ENCODE results near the gene SULT1A4. TPM values are rescaled to one million over a fixed set of nuclear protein-coding genes. Genes with fewer than 3 reads are reported as not detected.
"Not testable (repeated sequence)": the region's sequence is repeated elsewhere in the genome, so short reads cannot be mapped to it uniquely, and the experiment has no call there.

The SULT1A4 gene
- polyA plus RNA-seq, 3 donors, result 13.8 to 133 (median 110) TPM

DNA sequence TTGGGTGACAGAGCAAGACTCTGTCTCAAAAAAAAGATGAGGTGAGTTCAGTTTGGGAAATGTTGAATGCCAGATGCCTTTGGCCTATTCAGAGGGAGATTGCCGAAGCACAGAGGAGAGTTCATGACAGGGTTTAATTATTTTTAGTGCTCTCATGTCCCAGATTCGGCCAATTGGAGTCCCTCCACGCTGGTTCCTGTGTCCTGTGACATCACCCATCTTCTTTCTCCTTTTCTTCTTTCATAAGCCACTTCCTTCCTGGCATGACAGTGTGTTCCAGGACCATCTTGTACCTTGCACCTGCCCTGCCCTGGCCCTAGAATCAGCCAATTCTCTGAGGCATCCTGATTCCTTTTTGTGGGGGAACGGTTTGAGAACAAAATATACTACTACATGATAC, 12.4 kb downstream of the SULT1A4 start:
- no CpG with 5 or more reads among the region's 4 CpGs for WGBS (ENCODE audit: insufficient coverage)
- H3K4me1 ChIP-seq (ENCODE audit: control insufficient read depth in 1 of 2, insufficient read depth in 2 of 2, low read length in 2 of 2); H3K27me3 Mint-ChIP-seq (ENCODE audit: low read depth in 3 of 3): not testable (repeated sequence)

DNA sequence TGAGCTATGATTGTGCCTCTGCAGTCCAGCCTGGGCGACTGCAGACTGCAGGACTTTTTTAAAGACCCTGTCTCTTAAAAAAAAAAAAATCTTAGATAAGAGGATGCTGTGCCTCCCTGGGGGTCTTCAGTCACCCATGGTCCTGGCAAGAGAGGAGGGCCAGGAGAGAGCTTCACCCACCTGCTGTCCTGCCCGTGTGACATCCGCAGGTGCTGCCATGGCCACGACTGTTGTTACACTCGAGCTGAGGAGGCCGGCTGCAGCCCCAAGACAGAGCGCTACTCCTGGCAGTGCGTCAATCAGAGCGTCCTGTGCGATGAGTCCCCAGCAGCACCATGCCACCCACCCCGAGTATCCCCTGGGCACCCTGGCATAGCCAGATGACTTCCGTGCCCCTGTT, 22.6 kb downstream of the SULT1A4 start:
- H3K4me3 Mint-ChIP-seq; H3K9me3 Mint-ChIP-seq; H3K4me3 ChIP-seq (replicated peaks in 1 of 3; ENCODE audit: low read depth in 2 of 3, low read length in 3 of 3); H3K79me2 ChIP-seq (ENCODE audit: insufficient read depth, low read length); H3K4me1 ChIP-seq (ENCODE audit: control insufficient read depth in 1 of 2, insufficient read depth in 2 of 2, low read length in 2 of 2); H4K20me1 ChIP-seq (ENCODE audit: insufficient read depth, low read length); DNase-seq; H3K27me3 Mint-ChIP-seq (ENCODE audit: low read depth in 3 of 3); H3K27ac ChIP-seq (ENCODE audit: low read depth in 1 of 2, low read length in 2 of 2); H3K9ac ChIP-seq (ENCODE audit: insufficient read depth, low read length, poor library complexity, severe bottlenecking); H3K4me2 ChIP-seq (replicated peaks; ENCODE audit: extremely low read depth, low read length, poor library complexity, severe bottlenecking); H3K9me3 ChIP-seq (replicated peaks in 1 of 2; ENCODE audit: control insufficient read depth in 1 of 2, insufficient read depth in 1 of 2, low read length in 2 of 2); H3K4me1 Mint-ChIP-seq; intact Hi-C loops (cut with micrococcal nuclease); H3K27me3 ChIP-seq (ENCODE audit: control insufficient read depth in 2 of 2, insufficient read depth in 2 of 2, low read length in 2 of 2); H2AFZ ChIP-seq (ENCODE audit: insufficient read depth, low read depth, low read length, poor library complexity, severe bottlenecking); H3K36me3 Mint-ChIP-seq; H3K27ac Mint-ChIP-seq; H3K36me3 ChIP-seq (replicated peaks in 1 of 2; ENCODE audit: control insufficient read depth in 1 of 2, insufficient read depth in 2 of 2, low read length in 2 of 2): not testable (repeated sequence)
- no CpG with 5 or more reads among the region's 12 CpGs for WGBS (ENCODE audit: insufficient coverage)

More for the DNA sequence above, 12.4 kb downstream of the SULT1A4 start:
- H3K27ac Mint-ChIP-seq; H3K9ac ChIP-seq (ENCODE audit: insufficient read depth, low read length, poor library complexity, severe bottlenecking); H3K4me3 ChIP-seq (replicated peaks in 1 of 3; ENCODE audit: low read depth in 2 of 3, low read length in 3 of 3); H3K9me3 Mint-ChIP-seq; intact Hi-C loops (cut with micrococcal nuclease); H3K4me2 ChIP-seq (replicated peaks; ENCODE audit: extremely low read depth, low read length, poor library complexity, severe bottlenecking); H3K4me1 Mint-ChIP-seq; H3K9me3 ChIP-seq (replicated peaks in 1 of 2; ENCODE audit: control insufficient read depth in 1 of 2, insufficient read depth in 1 of 2, low read length in 2 of 2); H3K27me3 ChIP-seq (ENCODE audit: control insufficient read depth in 2 of 2, insufficient read depth in 2 of 2, low read length in 2 of 2); DNase-seq; H3K79me2 ChIP-seq (ENCODE audit: insufficient read depth, low read length); H3K4me3 Mint-ChIP-seq; H2AFZ ChIP-seq (ENCODE audit: insufficient read depth, low read depth, low read length, poor library complexity, severe bottlenecking); H4K20me1 ChIP-seq (ENCODE audit: insufficient read depth, low read length); H3K36me3 ChIP-seq (replicated peaks in 1 of 2; ENCODE audit: control insufficient read depth in 1 of 2, insufficient read depth in 2 of 2, low read length in 2 of 2); H3K36me3 Mint-ChIP-seq; H3K27ac ChIP-seq (ENCODE audit: low read depth in 1 of 2, low read length in 2 of 2): not testable (repeated sequence)

DNA sequence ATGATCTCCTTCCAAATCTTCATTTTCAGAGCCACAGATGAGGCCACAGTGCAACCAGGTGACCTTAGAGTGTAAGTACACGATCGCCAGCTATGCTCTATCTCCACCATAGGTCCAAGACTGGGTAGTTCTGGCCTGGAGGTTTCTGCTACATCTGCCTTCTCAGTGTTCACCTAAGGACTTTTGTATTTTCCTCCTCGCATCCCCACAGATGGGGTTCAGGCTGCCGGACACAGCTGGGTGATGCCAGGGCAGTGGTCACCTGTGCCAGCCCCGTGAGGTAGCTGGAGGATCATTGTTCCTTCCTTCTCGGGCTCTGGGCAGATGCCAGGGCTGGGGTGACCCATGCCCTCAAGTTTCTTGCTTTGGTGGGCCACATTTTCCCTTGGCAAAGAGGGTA, 46.6 kb downstream of the SULT1A4 start, which contains the start of gene NPIPB12:
TSS of gene NPIPB12 (minus strand) at position 101 of the 400 bp plus-strand sequence.
- H3K27ac ChIP-seq (ENCODE audit: low read depth in 1 of 2, low read length in 2 of 2); H3K9ac ChIP-seq (ENCODE audit: insufficient read depth, low read length, poor library complexity, severe bottlenecking); H4K20me1 ChIP-seq (ENCODE audit: insufficient read depth, low read length); H3K36me3 ChIP-seq (replicated peaks in 1 of 2; ENCODE audit: control insufficient read depth in 1 of 2, insufficient read depth in 2 of 2, low read length in 2 of 2); H3K36me3 Mint-ChIP-seq; H3K27me3 ChIP-seq (ENCODE audit: control insufficient read depth in 2 of 2, insufficient read depth in 2 of 2, low read length in 2 of 2); intact Hi-C loops (cut with micrococcal nuclease); H3K4me1 ChIP-seq (ENCODE audit: control insufficient read depth in 1 of 2, insufficient read depth in 2 of 2, low read length in 2 of 2); DNase-seq; H3K4me2 ChIP-seq (replicated peaks; ENCODE audit: extremely low read depth, low read length, poor library complexity, severe bottlenecking); H3K4me3 ChIP-seq (replicated peaks in 1 of 3; ENCODE audit: low read depth in 2 of 3, low read length in 3 of 3); H3K4me1 Mint-ChIP-seq; H3K79me2 ChIP-seq (ENCODE audit: insufficient read depth, low read length); H3K9me3 ChIP-seq (replicated peaks in 1 of 2; ENCODE audit: control insufficient read depth in 1 of 2, insufficient read depth in 1 of 2, low read length in 2 of 2); H3K27me3 Mint-ChIP-seq (ENCODE audit: low read depth in 3 of 3); H3K9me3 Mint-ChIP-seq; H3K4me3 Mint-ChIP-seq; H2AFZ ChIP-seq (ENCODE audit: insufficient read depth, low read depth, low read length, poor library complexity, severe bottlenecking); H3K27ac Mint-ChIP-seq: not testable (repeated sequence)
- no CpG with 5 or more reads among the region's 6 CpGs for WGBS (ENCODE audit: insufficient coverage)

Small RNA genes lying within 50 kb of the gene (small RNA-seq; reads per million reads assigned to genes)
- gene AC133555.2 (ENCODE audit: insufficient read length, low read depth), result not detected

Other genes starting within 250 kb of the SULT1A4 start
- gene NPIPB11, start 53.2 kb upstream of the SULT1A4 start, polyA plus RNA-seq, result 10 to 100 TPM in 1 of 3 donors, under 1 TPM in 1, not detected in 1; 0.05 to 12.6 TPM
- 10 to 100 TPM in 2 of 3 donors, 1 to 10 TPM in 1; 7.3 to 24.8 (median 16.0) TPM for gene BOLA2, start 5.6 kb upstream of the SULT1A4 start, polyA plus RNA-seq
- 10 to 100 TPM; 34.4 to 37.7 (median 37.5) TPM for gene SLX1B, start 5.4 kb upstream of the SULT1A4 start, polyA plus RNA-seq
- gene NPIPB12, start 46.5 kb downstream of the SULT1A4 start, polyA plus RNA-seq, result 100 to 1,000 TPM in 1 of 3 donors, under 1 TPM in 2; 0.28 to 149 (median 0.46) TPM
- gene SPN, start 203.3 kb downstream of the SULT1A4 start, polyA plus RNA-seq, result 10 to 100 TPM; 42.4 to 71.0 (median 46.6) TPM
- gene QPRT, start 219.3 kb downstream of the SULT1A4 start, polyA plus RNA-seq, result 1 to 10 TPM; 2.1 to 4.7 (median 3.9) TPM